Activated effector memory CD4-positive, alpha-beta T cell treated with Interleukin-2 at 50 U/mL for 16 hours (primary cell): ENCODE measurements around the gene NLK.
"Not testable (repeated sequence)": the region's sequence is repeated elsewhere in the genome, so short reads cannot be mapped to it uniquely, and the experiment has no call there.

ENCODE experiments used
- DNase-seq: peaks from one replicate; pipeline ENCODE4 v3.0.0-alpha.2; 2020

NLK gene

DNA sequence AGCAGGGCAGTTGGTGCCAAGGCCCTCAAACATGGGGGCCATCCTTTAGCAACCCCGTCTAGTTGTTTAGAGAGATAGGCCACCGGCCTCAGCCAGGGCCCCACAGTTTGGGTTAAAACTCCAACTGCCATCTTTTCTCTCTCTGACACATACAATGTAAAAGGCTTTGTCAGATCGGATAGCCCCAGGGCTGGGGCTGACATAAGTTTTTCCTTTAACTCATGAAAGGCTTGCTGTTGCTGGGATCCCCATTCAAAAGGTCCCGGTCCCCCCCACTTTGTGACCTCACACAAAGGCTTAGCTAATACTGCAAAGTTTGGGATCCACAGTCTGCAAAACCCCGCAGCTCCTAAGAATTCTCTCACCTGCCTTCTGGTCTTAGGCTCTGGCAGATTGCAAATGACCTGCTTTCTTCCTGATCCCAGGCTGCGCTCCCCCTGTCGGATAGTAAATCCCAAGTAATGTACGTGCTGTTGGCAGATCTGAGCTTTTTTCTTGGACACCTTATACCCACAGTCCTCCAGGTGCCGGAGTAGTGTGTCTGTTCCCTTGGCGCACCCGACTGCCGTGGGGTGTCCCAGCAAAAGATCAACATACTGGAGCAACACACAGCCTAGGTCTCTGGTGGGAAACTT, 192.7 kb downstream of the NLK start:
- DNase-seq: not testable (repeated sequence)

DNA sequence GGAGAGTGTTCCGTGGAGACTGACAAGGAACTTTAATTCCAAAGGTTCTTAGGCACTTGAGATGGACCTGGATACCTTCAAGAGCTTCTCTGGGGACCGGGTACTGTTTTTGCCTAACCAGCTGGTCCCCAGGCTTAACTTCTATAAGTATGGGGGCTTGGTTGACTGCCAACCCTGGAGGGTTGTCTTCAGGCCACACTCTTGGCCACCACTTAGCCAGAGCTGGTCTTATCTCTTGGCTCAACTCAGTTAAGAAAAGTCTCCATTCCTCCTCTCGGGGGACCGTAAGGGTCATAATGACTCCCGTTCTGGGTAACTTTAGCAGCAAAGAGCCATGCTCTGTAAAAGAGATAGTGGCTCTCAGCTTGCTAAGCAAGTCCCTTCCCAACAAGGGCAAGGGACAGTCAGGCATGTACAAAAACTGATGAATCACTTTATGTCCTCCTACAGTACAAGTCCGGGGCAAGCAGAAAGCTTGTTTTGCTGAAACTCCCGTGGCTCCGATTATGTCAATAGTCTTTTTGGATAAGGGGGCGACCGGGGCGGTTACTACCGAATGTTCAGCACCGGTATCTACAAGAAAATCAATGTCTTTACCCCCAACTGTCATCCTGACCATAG, 193.7 kb downstream of the NLK start:
- not testable (repeated sequence) for DNase-seq

GRCh38 chr17:28238547-28239270, 196.2 kb downstream of the NLK start:
- DNase-seq: not testable (repeated sequence)

- no peak for DNase-seq
Observed at GRCh38 chr17:28239271-28239624, 196.8 kb downstream of the NLK start.

- DNase-seq: no peak
Observed at GRCh38 chr17:28240688-28241340, 198.3 kb downstream of the NLK start.

DNA sequence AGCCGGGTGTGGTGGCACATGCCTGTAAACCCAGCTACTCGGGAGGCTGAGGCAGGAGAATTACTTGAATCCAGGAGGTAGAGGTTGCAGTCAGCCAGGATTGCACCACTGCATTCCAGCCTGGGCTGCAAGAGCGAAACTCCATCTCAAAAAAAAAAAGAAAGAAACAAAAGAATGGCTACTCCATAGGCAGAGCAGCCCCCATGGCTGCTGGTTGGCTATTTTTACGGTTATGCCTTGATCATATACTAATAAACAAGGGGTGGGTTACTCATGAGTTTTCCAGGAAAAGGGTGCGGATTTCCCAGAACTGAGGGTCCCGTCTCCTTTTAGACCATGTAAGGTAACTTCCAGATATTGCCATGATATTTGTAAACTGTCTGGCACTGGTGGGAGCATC, 200.3 kb downstream of the NLK start:
- no peak for DNase-seq

DNA sequence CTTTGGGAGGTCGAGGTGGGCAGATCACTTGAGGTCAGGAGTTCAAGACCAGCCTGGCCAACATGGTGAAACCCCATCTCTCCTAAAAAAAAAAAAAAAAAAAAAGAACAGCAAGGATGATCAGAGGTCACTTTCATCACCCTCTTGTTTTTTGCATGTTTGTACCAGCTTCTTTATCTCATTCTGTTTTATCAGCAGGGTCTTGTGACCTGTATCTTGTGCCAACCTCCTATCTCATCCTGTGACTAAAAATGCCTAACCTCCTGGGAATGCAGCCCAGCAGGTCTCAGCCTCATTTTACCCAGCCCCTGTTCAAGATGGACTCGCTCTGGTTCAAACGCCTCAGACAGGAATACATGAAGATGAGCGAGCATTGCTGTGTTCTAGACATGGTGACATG, 200.8 kb downstream of the NLK start:
- not testable (repeated sequence) for DNase-seq

DNA sequence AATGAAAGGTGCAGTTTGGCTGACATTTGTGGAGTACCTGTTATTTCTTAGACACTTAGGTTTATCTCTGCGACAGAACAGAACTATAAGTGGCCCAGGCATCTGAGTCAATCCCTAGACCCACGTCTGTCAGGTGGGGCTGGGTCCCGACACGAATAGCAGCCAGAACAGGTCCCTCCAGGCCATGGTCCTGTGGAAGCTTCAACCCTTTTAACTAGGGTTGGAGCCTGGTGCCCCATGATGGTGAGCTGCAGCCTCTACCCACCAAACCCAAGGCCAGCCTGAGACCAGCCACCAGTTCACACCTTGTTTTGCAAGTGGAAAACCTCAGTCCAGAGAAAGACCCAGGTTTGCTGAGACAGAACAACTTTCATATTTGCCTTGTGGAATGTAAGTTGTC, 202.0 kb downstream of the NLK start:
- no peak for DNase-seq
